ENCODE measurements around the gene TRIM29.

DNA sequence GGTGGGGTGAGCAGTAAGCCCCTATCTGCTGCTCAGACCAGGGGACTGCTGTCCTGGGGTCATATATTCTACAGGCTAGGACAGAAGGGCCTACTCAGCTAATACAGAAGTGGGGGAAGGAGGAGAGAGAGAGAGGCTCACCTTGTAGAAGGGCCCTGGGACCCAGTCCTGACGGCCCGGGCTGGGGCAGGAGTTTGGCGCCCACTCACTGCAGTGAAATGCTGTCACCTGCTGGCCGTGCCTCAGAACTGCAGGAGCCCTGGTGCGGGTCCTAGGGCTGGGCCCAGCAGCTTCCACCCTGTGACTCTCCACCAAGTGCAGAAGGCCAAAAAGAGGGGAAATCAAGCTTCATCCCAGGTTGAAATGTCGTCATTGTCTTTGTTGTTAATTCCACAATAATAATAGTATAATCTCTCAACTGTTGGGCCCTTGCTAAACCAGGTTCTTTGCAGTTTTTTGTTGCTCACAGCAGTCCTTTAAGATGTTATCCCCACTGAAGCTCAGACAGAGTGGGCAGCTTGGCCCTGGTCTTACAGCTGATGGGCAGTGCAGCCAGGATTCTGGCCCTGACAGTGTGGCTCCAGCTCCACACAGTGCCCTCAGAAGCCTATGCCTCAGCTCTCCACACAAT, 29.6 kb downstream of the TRIM29 start:
- TF ChIP-seq, protein P1, sequence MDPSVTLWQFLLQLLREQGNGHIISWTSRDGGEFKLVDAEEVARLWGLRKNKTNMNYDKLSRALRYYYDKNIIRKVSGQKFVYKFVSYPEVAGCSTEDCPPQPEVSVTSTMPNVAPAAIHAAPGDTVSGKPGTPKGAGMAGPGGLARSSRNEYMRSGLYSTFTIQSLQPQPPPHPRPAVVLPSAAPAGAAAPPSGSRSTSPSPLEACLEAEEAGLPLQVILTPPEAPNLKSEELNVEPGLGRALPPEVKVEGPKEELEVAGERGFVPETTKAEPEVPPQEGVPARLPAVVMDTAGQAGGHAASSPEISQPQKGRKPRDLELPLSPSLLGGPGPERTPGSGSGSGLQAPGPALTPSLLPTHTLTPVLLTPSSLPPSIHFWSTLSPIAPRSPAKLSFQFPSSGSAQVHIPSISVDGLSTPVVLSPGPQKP (IDR thresholded peaks at IDR 0.05; ENCODE audit: borderline replicate concordance, low read depth, low read length) = no peak
- TF ChIP-seq, protein P2, sequence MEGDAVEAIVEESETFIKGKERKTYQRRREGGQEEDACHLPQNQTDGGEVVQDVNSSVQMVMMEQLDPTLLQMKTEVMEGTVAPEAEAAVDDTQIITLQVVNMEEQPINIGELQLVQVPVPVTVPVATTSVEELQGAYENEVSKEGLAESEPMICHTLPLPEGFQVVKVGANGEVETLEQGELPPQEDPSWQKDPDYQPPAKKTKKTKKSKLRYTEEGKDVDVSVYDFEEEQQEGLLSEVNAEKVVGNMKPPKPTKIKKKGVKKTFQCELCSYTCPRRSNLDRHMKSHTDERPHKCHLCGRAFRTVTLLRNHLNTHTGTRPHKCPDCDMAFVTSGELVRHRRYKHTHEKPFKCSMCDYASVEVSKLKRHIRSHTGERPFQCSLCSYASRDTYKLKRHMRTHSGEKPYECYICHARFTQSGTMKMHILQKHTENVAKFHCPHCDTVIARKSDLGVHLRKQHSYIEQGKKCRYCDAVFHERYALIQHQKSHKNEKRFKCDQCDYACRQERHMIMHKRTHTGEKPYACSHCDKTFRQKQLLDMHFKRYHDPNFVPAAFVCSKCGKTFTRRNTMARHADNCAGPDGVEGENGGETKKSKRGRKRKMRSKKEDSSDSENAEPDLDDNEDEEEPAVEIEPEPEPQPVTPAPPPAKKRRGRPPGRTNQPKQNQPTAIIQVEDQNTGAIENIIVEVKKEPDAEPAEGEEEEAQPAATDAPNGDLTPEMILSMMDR (conservative IDR thresholded peaks at IDR 0.05; ENCODE audit: low read depth, low read length) = peak; percentile 98
- TF ChIP-seq CHD1 (IDR thresholded peaks at IDR 0.05; ENCODE audit: low read depth, low read length) (no peak), MAFK (IDR thresholded peaks at IDR 0.05; ENCODE audit: low read depth, low read length) (no peak), MAZ (IDR thresholded peaks at IDR 0.05; ENCODE audit: borderline replicate concordance, low read depth, low read length) (0 out of 2 replicates have a peak, but pooled peaks have one; percentile 14), RAD21 (IDR thresholded peaks at IDR 0.05; ENCODE audit: low read length) (peak; percentile 95), SMC3 (IDR thresholded peaks at IDR 0.05; ENCODE audit: low read depth, low read length) (peak; percentile 95), POLR2A (IDR thresholded peaks at IDR 0.05; ENCODE audit: low read depth, low read length) (no peak), RFX5 (IDR thresholded peaks at IDR 0.05; ENCODE audit: low read depth, low read length) (no peak)
- TF ChIP-seq, protein P3, sequence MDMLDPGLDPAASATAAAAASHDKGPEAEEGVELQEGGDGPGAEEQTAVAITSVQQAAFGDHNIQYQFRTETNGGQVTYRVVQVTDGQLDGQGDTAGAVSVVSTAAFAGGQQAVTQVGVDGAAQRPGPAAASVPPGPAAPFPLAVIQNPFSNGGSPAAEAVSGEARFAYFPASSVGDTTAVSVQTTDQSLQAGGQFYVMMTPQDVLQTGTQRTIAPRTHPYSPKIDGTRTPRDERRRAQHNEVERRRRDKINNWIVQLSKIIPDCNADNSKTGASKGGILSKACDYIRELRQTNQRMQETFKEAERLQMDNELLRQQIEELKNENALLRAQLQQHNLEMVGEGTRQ (IDR thresholded peaks at IDR 0.05; ENCODE audit: low read depth, low read length) = no peak

Measured in IMR-90 (cell line).